K562 (cell line): Measurements from ENCODE around the gene MPL. TPM values are rescaled to one million over a fixed set of nuclear protein-coding genes. Genes with fewer than 3 reads are reported as not detected.

ENCODE experiments used
- E2F3 ChIP-seq: fragments of 250-450 bp; sonication (Bioruptor Pico); IDR thresholded peaks from 2 replicates; pipeline ENCODE4 v1.4.0; 2020; ENCODE audit warnings: mild to moderate bottlenecking
- ETV5 ChIP-seq: sonication (generic); formaldehyde crosslinking; IDR thresholded peaks from 2 replicates; pipeline ENCODE4 v1.4.0; 2020; ENCODE audit warnings: low read depth, mild to moderate bottlenecking, missing genetic modification reagents
- HBP1 ChIP-seq: fragments of 450-650 bp; formaldehyde crosslinking; IDR thresholded peaks from 2 replicates; pipeline ENCODE4 v1.4.0; 2022; ENCODE audit warnings: missing genetic modification characterization
- HMGN3 ChIP-seq: IDR thresholded peaks from 2 replicates; pipeline ENCODE4 v1.6.1; 2011; ENCODE audit warnings: borderline replicate concordance, low read depth, mild to moderate bottlenecking, mixed read lengths, low read length; ENCODE audit not compliant: insufficient read length; ENCODE audit errors: extremely low read depth
- MGA ChIP-seq: fragments of 450-650 bp; IDR thresholded peaks from 2 replicates; pipeline ENCODE4 v1.6.1; 2016; ENCODE audit warnings: mild to moderate bottlenecking, moderate library complexity
- PRDM10 ChIP-seq: fragments of 450-650 bp; IDR thresholded peaks from 2 replicates; pipeline ENCODE4 v1.6.1; 2018; ENCODE audit not compliant: partially characterized antibody
- ZKSCAN1 ChIP-seq: fragments of 150-350 bp; IDR thresholded peaks from 2 replicates; pipeline ENCODE4 v1.6.1; 2016; ENCODE audit warnings: low read depth, low read length
- ZNF445 ChIP-seq: fragments of 250-450 bp; sonication (Bioruptor Pico); IDR thresholded peaks from 2 replicates; pipeline ENCODE4 v1.4.0; 2020; ENCODE audit warnings: low read depth, mild to moderate bottlenecking, moderate library complexity
- ZNF507 ChIP-seq: conservative IDR thresholded peaks from 2 replicates; pipeline ENCODE4 v1.6.1; 2017; ENCODE audit warnings: missing genetic modification characterization, missing compliant biosample characterization
- polyA plus RNA-seq, 8 experiments: library from polyadenylated mRNA; depleted of rRNA in 4 of 8; stranded (reverse) in 5 of 8; unstranded in 3 of 8; fragments of >200 nt; fragmentation: Nextera tagmentation in 2 of 8; fragmentation: Illumina TruSeq in 1 of 8; extraction: Ambion mirVana in 2 of 8; extraction: Trizol in 1 of 8; gene quantifications; 2 replicates each; pipeline versions ENCODE4 v1.2.1 to v1.2.3, GENCODE V29; 2011 to 2014; ENCODE audit warnings: inconsistent platforms in 1 of 8, missing spikeins in 1 of 8
- total RNA-seq, 7 experiments: library from RNA; depleted of rRNA in 6 of 7; stranded (reverse); fragments of >200 nt in 6 of 7; fragmentation: Illumina TruSeq in 2 of 7; extraction: Trizol in 2 of 7; gene quantifications; 2 replicates each; pipeline versions ENCODE4 v1.2.1 to v1.2.3, GENCODE V29; 2011 to 2021; ENCODE audit warnings: low replicate concordance in 1 of 7

Gene MPL
- total and polyA plus RNA-seq, 9 of the 15 experiments (the other 6 are each of a cell fraction or from before 2014, with no cell fraction given) = not detected

GRCh38 chr1:43367026-43367903 lies 29.6 kb downstream of the MPL start (continued):
- TF ChIP-seq HBP1 (CRISPR knock-in tag) = no peak
- TF ChIP-seq ZNF507 = no peak
- TF ChIP-seq ZKSCAN1 = no peak
- 0 out of 2 replicates have a peak, but pooled peaks have one; percentile 18 for TF ChIP-seq E2F3 (CRISPR knock-in tag)
- peak; percentile 66; the same call in 1 of the 2 replicates for TF ChIP-seq MGA
- TF ChIP-seq ZNF445 (CRISPR knock-in tag) = no peak
- no peak for TF ChIP-seq PRDM10
- TF ChIP-seq HMGN3 = peak; percentile 62
- no peak for TF ChIP-seq ETV5 (CRISPR knock-in tag)
